ENCODE data around the gene EXOC3.

Gene EXOC3

DNA sequence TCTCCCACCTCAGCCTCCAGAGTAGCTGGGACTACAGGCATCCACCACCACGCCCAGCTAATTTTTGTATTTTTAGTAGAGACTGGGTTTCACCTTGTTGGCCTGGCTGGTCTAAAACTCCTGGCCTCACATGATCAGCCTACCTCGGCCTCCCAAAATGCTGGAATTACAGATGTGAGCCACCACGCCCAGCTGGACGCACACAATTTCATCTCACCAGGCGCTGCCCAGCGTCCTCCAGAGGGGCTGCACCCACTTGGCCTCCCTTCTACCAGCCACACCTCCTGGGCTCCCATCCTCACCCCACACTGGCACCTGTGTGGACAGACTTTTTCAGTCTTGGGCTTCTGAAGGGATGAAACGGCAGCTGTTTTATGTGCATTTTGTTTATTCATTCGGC lies 3.8 kb upstream of the EXOC3 start:
- Histone ChIP-seq H4K20me1 (ENCODE audit: insufficient read depth, low read length) (no peaks in the 10 kb centered on the region), H3K4me1 (ENCODE audit: insufficient read depth, low read length, severe bottlenecking) (peaks cover 32% of the 10 kb centered on the region), H3K36me3 (ENCODE audit: insufficient read depth, low read length) (no peaks in the 10 kb centered on the region), H3K4me3 (ENCODE audit: low read depth, low read length, poor library complexity, severe bottlenecking) (no peak overlapping the region), H3F3A (ENCODE audit: insufficient read depth, low read length) (no peaks in the 10 kb centered on the region; the same call in 1 of the 2 replicates), H3K4me2 (ENCODE audit: low read length) (no peak overlapping the region), H3K27me3 (ENCODE audit: insufficient read depth, low read length) (no peaks in the 10 kb centered on the region), H3K9me3 (ENCODE audit: low read length) (no peaks in the 10 kb centered on the region), H2AFZ (ENCODE audit: low read length) (no peak overlapping the region), H3K27ac (ENCODE audit: low read depth, low read length, poor library complexity, severe bottlenecking) (no peak overlapping the region), H3K79me2 (ENCODE audit: insufficient read depth, low read length) (0 out of 2 replicates have a peak, but pooled peaks cover 7% of the 10 kb centered on the region), H3K9me2 (ENCODE audit: low read depth, low read length) (no peaks in the 10 kb centered on the region), H3K9ac (ENCODE audit: low read length) (no peak overlapping the region)
- TF ChIP-seq, protein P1, sequence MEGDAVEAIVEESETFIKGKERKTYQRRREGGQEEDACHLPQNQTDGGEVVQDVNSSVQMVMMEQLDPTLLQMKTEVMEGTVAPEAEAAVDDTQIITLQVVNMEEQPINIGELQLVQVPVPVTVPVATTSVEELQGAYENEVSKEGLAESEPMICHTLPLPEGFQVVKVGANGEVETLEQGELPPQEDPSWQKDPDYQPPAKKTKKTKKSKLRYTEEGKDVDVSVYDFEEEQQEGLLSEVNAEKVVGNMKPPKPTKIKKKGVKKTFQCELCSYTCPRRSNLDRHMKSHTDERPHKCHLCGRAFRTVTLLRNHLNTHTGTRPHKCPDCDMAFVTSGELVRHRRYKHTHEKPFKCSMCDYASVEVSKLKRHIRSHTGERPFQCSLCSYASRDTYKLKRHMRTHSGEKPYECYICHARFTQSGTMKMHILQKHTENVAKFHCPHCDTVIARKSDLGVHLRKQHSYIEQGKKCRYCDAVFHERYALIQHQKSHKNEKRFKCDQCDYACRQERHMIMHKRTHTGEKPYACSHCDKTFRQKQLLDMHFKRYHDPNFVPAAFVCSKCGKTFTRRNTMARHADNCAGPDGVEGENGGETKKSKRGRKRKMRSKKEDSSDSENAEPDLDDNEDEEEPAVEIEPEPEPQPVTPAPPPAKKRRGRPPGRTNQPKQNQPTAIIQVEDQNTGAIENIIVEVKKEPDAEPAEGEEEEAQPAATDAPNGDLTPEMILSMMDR (IDR thresholded peaks at IDR 0.05; ENCODE audit: low read length) = no peak
- TF ChIP-seq EZH2 (IDR thresholded peaks at IDR 0.05; ENCODE audit: borderline replicate concordance, low read length) = no peak

DNA sequence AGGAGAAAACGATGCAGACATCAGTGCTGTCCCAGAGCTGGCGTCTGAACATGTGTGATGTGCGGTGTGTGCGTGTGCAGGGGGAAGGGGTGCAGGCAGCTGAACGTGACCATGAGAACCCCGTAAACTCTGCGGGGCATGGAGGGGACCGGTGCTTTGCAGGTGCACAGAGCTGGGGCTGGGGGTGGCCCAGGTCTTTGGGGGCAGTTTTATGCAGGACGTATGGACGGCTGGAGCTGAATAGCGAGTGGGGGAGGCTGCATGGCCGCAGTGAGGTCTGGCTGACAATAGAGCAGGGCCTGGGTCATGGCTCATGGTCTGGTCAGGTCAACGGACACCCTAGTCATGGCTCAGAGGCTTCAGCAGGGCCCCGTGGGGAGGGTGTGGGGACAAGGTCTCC lies 3.3 kb upstream of the EXOC3 start:
- Histone ChIP-seq H4K20me1 (ENCODE audit: insufficient read depth, low read length) (no peaks in the 10 kb centered on the region), H3K9me2 (ENCODE audit: low read depth, low read length) (no peaks in the 10 kb centered on the region), H3K9ac (ENCODE audit: low read length) (no peak overlapping the region), H3K9me3 (ENCODE audit: low read length) (no peaks in the 10 kb centered on the region), H3K79me2 (ENCODE audit: insufficient read depth, low read length) (0 out of 2 replicates have a peak, but pooled peaks cover 7% of the 10 kb centered on the region), H3K4me1 (ENCODE audit: insufficient read depth, low read length, severe bottlenecking) (peaks cover 36% of the 10 kb centered on the region), H3K4me2 (ENCODE audit: low read length) (no peak overlapping the region; the same call in 1 of the 2 replicates), H2AFZ (ENCODE audit: low read length) (no peak overlapping the region), H3K27me3 (ENCODE audit: insufficient read depth, low read length) (no peaks in the 10 kb centered on the region), H3K4me3 (ENCODE audit: low read depth, low read length, poor library complexity, severe bottlenecking) (no peak overlapping the region), H3K27ac (ENCODE audit: low read depth, low read length, poor library complexity, severe bottlenecking) (peak overlapping the region; percentile 41), H3F3A (ENCODE audit: insufficient read depth, low read length) (no peaks in the 10 kb centered on the region; the same call in 1 of the 2 replicates), H3K36me3 (ENCODE audit: insufficient read depth, low read length) (no peaks in the 10 kb centered on the region)
- TF ChIP-seq, protein P1 (IDR thresholded peaks at IDR 0.05; ENCODE audit: low read length) = no peak
- TF ChIP-seq EZH2 (IDR thresholded peaks at IDR 0.05; ENCODE audit: borderline replicate concordance, low read length) = no peak

DNA sequence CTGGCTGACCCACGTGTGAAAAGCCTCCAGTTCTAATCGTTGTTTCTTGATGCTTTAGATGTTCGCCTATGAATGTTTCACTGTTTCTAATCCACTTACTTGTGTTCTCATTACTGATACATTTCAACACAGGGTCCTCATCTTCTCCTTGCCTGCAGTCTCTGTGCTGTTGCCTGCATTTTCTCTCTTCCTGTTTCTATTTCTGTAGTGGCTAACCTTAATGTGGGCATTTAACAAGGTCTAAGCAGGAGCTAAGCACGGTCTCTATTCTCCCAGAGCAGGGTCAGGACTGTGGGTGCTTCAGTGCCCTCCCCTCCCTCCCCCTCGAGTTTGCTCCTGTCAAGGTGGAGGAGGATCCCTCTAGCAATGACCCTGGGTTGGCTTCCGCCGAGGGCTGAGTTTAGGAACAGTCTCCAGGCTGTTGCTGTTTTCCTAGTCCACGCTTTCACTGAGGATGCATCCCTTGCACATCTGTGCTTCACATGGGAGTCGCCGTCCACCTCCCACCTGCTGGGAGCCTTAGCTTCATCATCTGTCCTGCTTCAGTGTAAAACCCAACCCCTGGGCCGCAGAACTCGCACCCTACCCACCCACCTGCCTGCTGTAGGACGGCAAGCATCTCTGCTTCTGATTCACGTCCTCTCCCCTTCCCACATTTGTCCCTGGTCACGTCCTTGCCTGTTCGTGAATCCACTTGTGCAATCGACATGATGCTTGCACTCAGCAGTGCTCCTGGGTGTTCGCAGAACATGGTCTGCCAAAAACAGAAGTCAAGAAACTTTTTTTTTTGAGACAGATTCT lies 2.4 kb upstream of the EXOC3 start:
- Histone ChIP-seq H3K79me2 (ENCODE audit: insufficient read depth, low read length) (0 out of 2 replicates have a peak, but pooled peaks cover 7% of the 10 kb centered on the region), H2AFZ (ENCODE audit: low read length) (no peak overlapping the region), H3K27me3 (ENCODE audit: insufficient read depth, low read length) (no peaks in the 10 kb centered on the region), H3K4me2 (ENCODE audit: low read length) (no peak overlapping the region; the same call in 1 of the 2 replicates), H3K9ac (ENCODE audit: low read length) (no peak overlapping the region), H3K27ac (ENCODE audit: low read depth, low read length, poor library complexity, severe bottlenecking) (peak overlapping the region; percentile 41), H3K4me3 (ENCODE audit: low read depth, low read length, poor library complexity, severe bottlenecking) (no peak overlapping the region), H3K4me1 (ENCODE audit: insufficient read depth, low read length, severe bottlenecking) (peaks cover 42% of the 10 kb centered on the region), H3K36me3 (ENCODE audit: insufficient read depth, low read length) (peaks cover 2% of the 10 kb centered on the region; the same call in 1 of the 2 replicates), H3K9me2 (ENCODE audit: low read depth, low read length) (no peaks in the 10 kb centered on the region), H3K9me3 (ENCODE audit: low read length) (no peaks in the 10 kb centered on the region), H4K20me1 (ENCODE audit: insufficient read depth, low read length) (no peaks in the 10 kb centered on the region), H3F3A (ENCODE audit: insufficient read depth, low read length) (no peaks in the 10 kb centered on the region; the same call in 1 of the 2 replicates)
- TF ChIP-seq EZH2 (IDR thresholded peaks at IDR 0.05; ENCODE audit: borderline replicate concordance, low read length) = no peak
- TF ChIP-seq, protein P1 (IDR thresholded peaks at IDR 0.05; ENCODE audit: low read length) = no peak

Measured in OCI-LY1 (cell line).